Fibroblast of mammary gland (primary cell): Measurements from ENCODE around the gene C11orf52.
A peak's percentile ranks its signal among the peaks of the same experiment; 100 is the strongest.

Source experiments
- DNase-seq: peaks from one replicate; pipeline ENCODE4 v3.0.0-alpha.2; 2010; ENCODE audit warnings: low read depth
- H3K4me3 ChIP-seq: 2 replicates; pipeline ENCODE4 v1.5.1; 2011; ENCODE audit warnings: low read depth, mild to moderate bottlenecking, low read length, moderate library complexity; ENCODE audit not compliant: control insufficient read depth
- CTCF ChIP-seq: conservative IDR thresholded peaks from 2 replicates; pipeline ENCODE4 v1.5.1; 2011; ENCODE audit warnings: low read depth, low read length, inconsistent platforms; ENCODE audit not compliant: control insufficient read depth, insufficient read depth

C11orf52 gene

GRCh38 chr11:111957663-111958444 is 39.1 kb downstream of the C11orf52 start:
- TF ChIP-seq CTCF: no peak
- DNase-seq: no peak
- H3K4me3 ChIP-seq: no peak overlapping the region

GRCh38 chr11:111960916-111961315 is 42.2 kb downstream of the C11orf52 start:
- DNase-seq: peak; percentile 64
- TF ChIP-seq CTCF: no peak
- H3K4me3 ChIP-seq: no peak overlapping the region

- DNase-seq: no peak
- TF ChIP-seq CTCF: no peak
- H3K4me3 ChIP-seq: no peak overlapping the region
Measured at GRCh38 chr11:111961389-111962300, 42.9 kb downstream of the C11orf52 start.

- peak; percentile 33 for DNase-seq
- no peak overlapping the region for H3K4me3 ChIP-seq
- TF ChIP-seq CTCF: no peak
Measured at GRCh38 chr11:111963931-111964340, 45.2 kb downstream of the C11orf52 start.

- no peak for TF ChIP-seq CTCF
- H3K4me3 ChIP-seq: no peak overlapping the region
- DNase-seq: no peak
Measured at GRCh38 chr11:111966678-111967077, 48.0 kb downstream of the C11orf52 start.

- DNase-seq: no peak
- no peak for TF ChIP-seq CTCF
- no peak overlapping the region for H3K4me3 ChIP-seq
Measured at GRCh38 chr11:111967649-111968048, 48.9 kb downstream of the C11orf52 start.
